Tibial artery (tissue), 4 donors: ENCODE results near the gene NOP14.

Source experiments
- DNase-seq, 2 donors: peaks; one replicate each; pipeline ENCODE4 v3.0.0-alpha.2; 2019
- H3K27ac ChIP-seq, 2 donors: fragments of 200-600 bp; sonication (generic) in 1 of 2; 1 replicate in 1 of 2; 2 replicates in 1 of 2; pipeline ENCODE4 v1.5.1; 2018 to 2019; ENCODE audit warnings: mild to moderate bottlenecking in 1 of 2
- H3K27me3 ChIP-seq, 2 donors: fragments of 200-600 bp; sonication (generic) in 1 of 2; one replicate each; pipeline versions ENCODE4 v1.5.1 to v1.6.0; 2016 to 2019
- H3K36me3 ChIP-seq, 3 donors: fragments of 200-600 bp; sonication (generic) in 2 of 3; one replicate each; pipeline ENCODE4 v1.5.1; 2016 to 2019; ENCODE audit warnings: mild to moderate bottlenecking in 2 of 3
- H3K4me1 ChIP-seq, 4 donors: fragments of 200-600 bp; sonication (generic) in 2 of 4; 1 replicate in 3 of 4; 2 replicates in 1 of 4; pipeline ENCODE4 v1.5.1; 2016 to 2019
- H3K4me3 ChIP-seq, 2 donors: fragments of 200-600 bp; sonication (generic) in 1 of 2; 1 replicate in 1 of 2; 2 replicates in 1 of 2; pipeline ENCODE4 v1.5.1; 2018 to 2019; ENCODE audit warnings: mild to moderate bottlenecking in 2 of 2
- H3K9me3 ChIP-seq, 3 donors: fragments of 200-600 bp; sonication (generic) in 1 of 3; one replicate each; pipeline ENCODE4 v1.5.1; 2016 to 2019
- intact Hi-C: fragments of 100-400 bp; cut with DNase I; formaldehyde crosslinking; loops from one replicate; pipeline ENCODE4 v1.15.0; 2023; ENCODE audit warnings: low total_unique reads
- TF ChIP-seq, protein P1 (sequence below), 2 experiments: fragments of 200-600 bp in 1 of 2; fragments of 450-650 bp in 1 of 2; IDR thresholded peaks; one replicate each; pipeline ENCODE4 v1.5.1; 2017 to 2019; ENCODE audit warnings: antibody characterized with exemption in 2 of 2, mild to moderate bottlenecking in 1 of 2, moderate library complexity in 1 of 2

Gene NOP14

DNA sequence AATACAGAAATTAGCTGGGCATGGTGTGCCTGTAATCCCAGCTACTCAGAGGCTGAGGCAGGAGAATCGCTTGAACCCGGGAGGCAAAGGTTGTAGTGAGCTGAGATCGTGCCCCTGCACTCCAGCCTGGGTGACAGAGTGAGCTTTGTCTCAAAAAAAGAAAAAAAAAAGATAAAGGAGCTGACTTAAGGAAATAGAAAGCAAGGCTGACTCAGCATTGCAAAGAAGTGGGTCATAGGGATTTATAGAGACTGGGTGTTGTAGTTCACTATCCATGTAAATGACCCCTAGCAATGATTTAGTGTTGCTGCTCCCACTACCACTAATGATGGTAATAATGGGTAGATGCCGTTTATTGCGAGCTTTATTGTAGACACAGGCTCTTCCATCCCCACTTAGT is 71.9 kb downstream of the NOP14 start:
- H3K4me3 ChIP-seq, result no peak overlapping the region
- peaks cover 0 to 3% (median 0%) of the 10 kb centered on the region in 4 donors for H3K4me1 ChIP-seq
- peaks cover 24 to 48% (median 36%) of the 10 kb centered on the region in 3 donors for H3K36me3 ChIP-seq
- no peaks in the 10 kb centered on the region for H3K27me3 ChIP-seq
- no peak for DNase-seq
- intact Hi-C loops, result no loop called here
- H3K9me3 ChIP-seq, result no peaks in the 10 kb centered on the region
- H3K27ac ChIP-seq, result no peak overlapping the region
- TF ChIP-seq, protein P1, sequence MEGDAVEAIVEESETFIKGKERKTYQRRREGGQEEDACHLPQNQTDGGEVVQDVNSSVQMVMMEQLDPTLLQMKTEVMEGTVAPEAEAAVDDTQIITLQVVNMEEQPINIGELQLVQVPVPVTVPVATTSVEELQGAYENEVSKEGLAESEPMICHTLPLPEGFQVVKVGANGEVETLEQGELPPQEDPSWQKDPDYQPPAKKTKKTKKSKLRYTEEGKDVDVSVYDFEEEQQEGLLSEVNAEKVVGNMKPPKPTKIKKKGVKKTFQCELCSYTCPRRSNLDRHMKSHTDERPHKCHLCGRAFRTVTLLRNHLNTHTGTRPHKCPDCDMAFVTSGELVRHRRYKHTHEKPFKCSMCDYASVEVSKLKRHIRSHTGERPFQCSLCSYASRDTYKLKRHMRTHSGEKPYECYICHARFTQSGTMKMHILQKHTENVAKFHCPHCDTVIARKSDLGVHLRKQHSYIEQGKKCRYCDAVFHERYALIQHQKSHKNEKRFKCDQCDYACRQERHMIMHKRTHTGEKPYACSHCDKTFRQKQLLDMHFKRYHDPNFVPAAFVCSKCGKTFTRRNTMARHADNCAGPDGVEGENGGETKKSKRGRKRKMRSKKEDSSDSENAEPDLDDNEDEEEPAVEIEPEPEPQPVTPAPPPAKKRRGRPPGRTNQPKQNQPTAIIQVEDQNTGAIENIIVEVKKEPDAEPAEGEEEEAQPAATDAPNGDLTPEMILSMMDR (IDR thresholded peaks at IDR 0.05), result no peak

DNA sequence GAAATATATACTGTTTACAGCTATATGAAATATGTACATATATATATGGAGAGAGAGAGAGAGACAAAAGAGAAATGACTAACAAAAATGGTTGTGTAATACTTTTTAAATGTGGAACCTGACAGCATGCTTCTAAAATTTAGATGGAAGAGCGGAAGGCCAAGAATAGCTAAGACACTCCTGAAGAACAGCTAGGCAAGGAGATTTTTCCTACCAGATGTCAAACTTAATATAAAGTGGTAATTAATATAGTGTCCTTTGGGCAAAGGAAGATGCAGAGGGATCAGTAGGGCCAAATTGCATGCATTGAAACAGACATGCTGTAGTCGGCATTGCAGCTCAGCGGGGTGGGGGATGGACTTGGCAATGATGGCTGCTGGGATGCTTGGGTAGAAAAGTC is 74.3 kb downstream of the NOP14 start:
- Histone ChIP-seq H3K36me3 (peaks cover 2 to 48% (median 38%) of the 10 kb centered on the region in 3 donors), H3K9me3 (no peaks in the 10 kb centered on the region), H3K27ac (no peak overlapping the region), H3K27me3 (no peaks in the 10 kb centered on the region), H3K4me1 (peaks cover 0 to 3% (median 0%) of the 10 kb centered on the region in 4 donors), H3K4me3 (no peak overlapping the region)
- TF ChIP-seq, protein P1 (IDR thresholded peaks at IDR 0.05), result no peak
- no peak for DNase-seq
- intact Hi-C loops, result no loop called here
